Psoas muscle (tissue), 7 donors: ENCODE measurements around the gene ACVR2A. TPM values are rescaled to one million over a fixed set of nuclear protein-coding genes. Genes with fewer than 3 reads are reported as not detected.

Experiments used
- polyA plus RNA-seq, 3 donors: library from polyadenylated mRNA; stranded (reverse); fragments of 200-250 nt; gene quantifications; one replicate each; pipeline ENCODE4 v1.2.3, GENCODE V29; 2013
- total RNA-seq, 4 donors: library from RNA; stranded (reverse); fragmentation: NEBNext Ultra II Directional in 2 of 4; extraction: Animal tissue kit (Norgen Biotek cat#: 25700) in 2 of 4; gene quantifications; one replicate each; pipeline versions ENCODE4 v1.2.1 to v1.2.4, GENCODE V29; 2021 to 2023
- donor health status: healthy with polysubstance abuse.
- donor health status: DM: no; HTN: no; CAD: no; lungs with moderate emphysema.
- donor health status: Bipolar disorder and iron deficiency.
- donor health status: healthy.
- donor health status: DM: no; HTN: no; CAD: no.
- donor health status: DM: no; HTN: no; CAD: no.
- donor health status: DM: yes; HTN: yes; CAD: no.

Gene ACVR2A
- total and polyA plus RNA-seq, 7 donors = 3.0 to 12.3 (median 8.3) TPM

Other genes starting within 250 kb of the ACVR2A start
- 10 to 100 TPM; 32.5 to 40.0 (median 37.4) TPM for gene ORC4, start 175.7 kb downstream of the ACVR2A start, total RNA-seq
- 10 to 100 TPM; 15.1 to 52.0 (median 19.2) TPM for gene ORC4, start 175.7 kb downstream of the ACVR2A start, polyA plus RNA-seq
- gene MBD5, start 176.1 kb downstream of the ACVR2A start, total RNA-seq = 10 to 100 TPM; 13.9 to 36.5 (median 24.0) TPM
- 10 to 100 TPM in 1 of 3 donors, 1 to 10 TPM in 2; 3.2 to 17.5 (median 4.7) TPM for gene MBD5, start 176.1 kb downstream of the ACVR2A start, polyA plus RNA-seq